Embryonic facial prominence (tissue), 1 donor: ENCODE measurements around the gene MYO9B.
"Not testable (repeated sequence)": the region's sequence is repeated elsewhere in the genome, so short reads cannot be mapped to it uniquely, and the experiment has no call there.

Experiments used
- DNase-seq: peaks from one replicate; pipeline ENCODE4 v3.0.0-alpha.2; 2016; ENCODE audit errors: extremely low spot score

Gene MYO9B

GRCh38 chr19:17148130-17148529 lies 72.6 kb downstream of the MYO9B start:
- DNase-seq, result no peak

- DNase-seq, result no peak
These were observed 74.0 kb downstream of the MYO9B start for GRCh38 chr19:17149393-17150135.

GRCh38 chr19:17153996-17154395 lies 78.4 kb downstream of the MYO9B start:
- DNase-seq, result no peak

GRCh38 chr19:17155251-17155650 lies 79.7 kb downstream of the MYO9B start:
- DNase-seq, result no peak

- DNase-seq, result no peak
These were observed 80.8 kb downstream of the MYO9B start for GRCh38 chr19:17156296-17156946.

- no peak for DNase-seq
These were observed 81.3 kb downstream of the MYO9B start for GRCh38 chr19:17156947-17157302.

GRCh38 chr19:17158584-17158983 lies 83.0 kb downstream of the MYO9B start:
- no peak for DNase-seq

GRCh38 chr19:17159466-17160393 lies 84.2 kb downstream of the MYO9B start:
- no peak for DNase-seq

GRCh38 chr19:17160908-17161307 lies 85.3 kb downstream of the MYO9B start:
- no peak for DNase-seq

GRCh38 chr19:17162131-17162530 lies 86.6 kb downstream of the MYO9B start:
- not testable (repeated sequence) for DNase-seq

GRCh38 chr19:17162580-17162979 lies 87.0 kb downstream of the MYO9B start:
- DNase-seq, result no peak

- no peak for DNase-seq
These were observed 88.1 kb downstream of the MYO9B start for GRCh38 chr19:17163652-17164051.

GRCh38 chr19:17164639-17165038 lies 89.1 kb downstream of the MYO9B start:
- no peak for DNase-seq

- no peak for DNase-seq
These were observed 90.1 kb downstream of the MYO9B start for GRCh38 chr19:17165715-17166114.

GRCh38 chr19:17170538-17171297 lies 95.1 kb downstream of the MYO9B start:
- no peak for DNase-seq

GRCh38 chr19:17171874-17172273 lies 96.3 kb downstream of the MYO9B start:
- no peak for DNase-seq

- DNase-seq, result no peak
These were observed 97.2 kb downstream of the MYO9B start for GRCh38 chr19:17172624-17173345.

- DNase-seq, result no peak
These were observed 102.7 kb downstream of the MYO9B start for GRCh38 chr19:17178291-17178690.

GRCh38 chr19:17180997-17181702 lies 105.6 kb downstream of the MYO9B start:
- DNase-seq, result no peak

GRCh38 chr19:17183271-17183761 lies 107.7 kb downstream of the MYO9B start:
- no peak for DNase-seq
